GM19438 (cell line): Measurements from ENCODE around the gene ROMO1.
"Not testable (repeated sequence)": the region's sequence is repeated elsewhere in the genome, so short reads cannot be mapped to it uniquely, and the experiment has no call there.

Source experiments
- ATAC-seq: cut with Tn5 transposase; IDR thresholded peaks from one replicate; pipeline ENCODE4 v1.9.1; 2021; ENCODE audit warnings: low read depth; ENCODE audit not compliant: unreplicated experiment

The ROMO1 gene

GRCh38 chr20:35744492-35744841 lies 45.3 kb downstream of the ROMO1 start:
- not testable (repeated sequence) for ATAC-seq
